Mammary epithelial cell (primary cell): ENCODE results near the gene MAGIX.

ENCODE experiments used
- EZH2 ChIP-seq: IDR thresholded peaks from 2 replicates; pipeline ENCODE4 v1.6.1; 2012; ENCODE audit warnings: low read length, inconsistent platforms, borderline replicate concordance
- TF ChIP-seq, protein P1 (sequence below), 2 donors: IDR thresholded peaks in 1 of 2; conservative IDR thresholded peaks in 1 of 2; 2 replicates each; pipeline ENCODE4 v1.5.1; 2011 to 2012; ENCODE audit warnings: inconsistent platforms in 2 of 2, low read length in 2 of 2, mild to moderate bottlenecking in 2 of 2, control low read depth in 1 of 2, low read depth in 1 of 2; ENCODE audit not compliant: insufficient read depth in 1 of 2; ENCODE audit errors: extremely low read depth in 1 of 2

DNA sequence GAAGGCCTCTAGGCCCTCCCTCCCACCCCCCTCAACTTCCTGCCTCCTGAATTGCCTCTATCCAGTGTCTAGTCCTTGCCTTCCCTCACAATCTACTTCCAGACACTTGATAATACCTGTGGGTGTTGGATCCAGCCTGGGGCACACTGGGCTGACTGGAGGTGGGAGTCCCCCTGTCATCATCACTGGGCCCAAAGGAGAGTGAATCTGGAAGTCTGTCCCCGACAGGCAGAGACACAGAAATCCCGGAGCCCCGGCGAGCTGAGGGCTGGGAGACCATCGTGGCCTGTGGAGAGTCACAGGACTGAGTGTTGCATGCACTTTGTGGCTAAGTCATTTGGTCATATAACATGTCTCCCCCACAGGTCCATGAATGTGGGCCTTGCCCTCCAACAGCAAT, 45.8 kb downstream of the MAGIX start:
- TF ChIP-seq, protein P1, sequence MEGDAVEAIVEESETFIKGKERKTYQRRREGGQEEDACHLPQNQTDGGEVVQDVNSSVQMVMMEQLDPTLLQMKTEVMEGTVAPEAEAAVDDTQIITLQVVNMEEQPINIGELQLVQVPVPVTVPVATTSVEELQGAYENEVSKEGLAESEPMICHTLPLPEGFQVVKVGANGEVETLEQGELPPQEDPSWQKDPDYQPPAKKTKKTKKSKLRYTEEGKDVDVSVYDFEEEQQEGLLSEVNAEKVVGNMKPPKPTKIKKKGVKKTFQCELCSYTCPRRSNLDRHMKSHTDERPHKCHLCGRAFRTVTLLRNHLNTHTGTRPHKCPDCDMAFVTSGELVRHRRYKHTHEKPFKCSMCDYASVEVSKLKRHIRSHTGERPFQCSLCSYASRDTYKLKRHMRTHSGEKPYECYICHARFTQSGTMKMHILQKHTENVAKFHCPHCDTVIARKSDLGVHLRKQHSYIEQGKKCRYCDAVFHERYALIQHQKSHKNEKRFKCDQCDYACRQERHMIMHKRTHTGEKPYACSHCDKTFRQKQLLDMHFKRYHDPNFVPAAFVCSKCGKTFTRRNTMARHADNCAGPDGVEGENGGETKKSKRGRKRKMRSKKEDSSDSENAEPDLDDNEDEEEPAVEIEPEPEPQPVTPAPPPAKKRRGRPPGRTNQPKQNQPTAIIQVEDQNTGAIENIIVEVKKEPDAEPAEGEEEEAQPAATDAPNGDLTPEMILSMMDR (conservative IDR thresholded peaks at IDR 0.05 in 1 of 2, IDR thresholded peaks at IDR 0.05 in 1 of 2; ENCODE audit: extremely low read depth in 1 of 2, insufficient read depth in 1 of 2, low read depth in 1 of 2, low read length in 2 of 2), result no peak
- TF ChIP-seq EZH2, result no peak
